CD8-positive, alpha-beta memory T cell (primary cell): ENCODE measurements around the gene GDPD1. TPM values are rescaled to one million over a fixed set of nuclear protein-coding genes. Genes with fewer than 3 reads are reported as not detected.
A peak's percentile ranks its signal among the peaks of the same experiment; 100 is the strongest.
"Not testable (repeated sequence)": the region's sequence is repeated elsewhere in the genome, so short reads cannot be mapped to it uniquely, and the experiment has no call there.

ENCODE experiments used
- CTCF ChIA-PET: fragments of 350-600 bp; sonication (Branson Sonifier 250); formaldehyde crosslinking; loops from one replicate; lab custom pipeline; 2021; ENCODE audit warnings: antibody characterized with exemption; lab: Charles Lee
- POLR2A ChIA-PET: fragments of 350-600 bp; sonication (Branson Sonifier 250); formaldehyde crosslinking; loops from one replicate; lab custom pipeline; 2021; ENCODE audit warnings: antibody characterized with exemption; lab: Charles Lee
- DNase-seq, 5 donors: peaks; one replicate each; pipeline versions ENCODE4 v3.0.0 to v3.0.0-alpha.2; 2020 to 2022; ENCODE audit warnings: mixed read lengths in 1 of 5
- H3K27ac ChIP-seq: one replicate; pipeline ENCODE4 v1.7.0; 2013; ENCODE audit warnings: low read depth, mild to moderate bottlenecking, low read length, moderate library complexity
- H3K27me3 ChIP-seq: 2 replicates; pipeline ENCODE4 v1.7.0; 2013; ENCODE audit warnings: low read length, mild to moderate bottlenecking; ENCODE audit not compliant: insufficient read depth, poor library complexity, severe bottlenecking
- H3K36me3 ChIP-seq: 2 replicates; pipeline ENCODE4 v1.7.0; 2013; ENCODE audit warnings: mild to moderate bottlenecking, low read length, moderate library complexity; ENCODE audit not compliant: insufficient read depth
- H3K4me1 ChIP-seq: 2 replicates; pipeline ENCODE4 v1.7.0; 2013; ENCODE audit warnings: mild to moderate bottlenecking, low read length, moderate library complexity; ENCODE audit not compliant: insufficient read depth
- H3K4me3 ChIP-seq: 2 replicates; pipeline ENCODE4 v1.7.0; 2013; ENCODE audit warnings: mild to moderate bottlenecking, low read length
- H3K9me3 ChIP-seq: 2 replicates; pipeline ENCODE4 v1.7.0; 2013; ENCODE audit warnings: mild to moderate bottlenecking, low read length
- H3K27ac Mint-ChIP-seq, 8 donors: one replicate each; pipeline ENCODE4 v1.8.0; 2020 to 2021; ENCODE audit warnings: mixed read lengths in 8 of 8, mild to moderate bottlenecking in 6 of 8, inconsistent platforms in 3 of 8, moderate library complexity in 3 of 8
- H3K27me3 Mint-ChIP-seq, 2 donors: one replicate each; pipeline ENCODE4 v1.8.0; 2020 to 2021; ENCODE audit warnings: mixed read lengths in 2 of 2, mild to moderate bottlenecking in 1 of 2, moderate library complexity in 1 of 2
- H3K36me3 Mint-ChIP-seq, 3 donors: one replicate each; pipeline ENCODE4 v1.8.0; 2020 to 2021; ENCODE audit warnings: mixed read lengths in 3 of 3, inconsistent platforms in 1 of 3, mild to moderate bottlenecking in 1 of 3
- H3K4me1 Mint-ChIP-seq, 3 donors: one replicate each; pipeline ENCODE4 v1.8.0; 2020 to 2021; ENCODE audit warnings: mixed read lengths in 3 of 3, inconsistent platforms in 1 of 3, mild to moderate bottlenecking in 1 of 3
- H3K4me3 Mint-ChIP-seq, 7 donors: one replicate each; pipeline ENCODE4 v1.8.0; 2020 to 2021; ENCODE audit warnings: mixed read lengths in 7 of 7, mild to moderate bottlenecking in 6 of 7, moderate library complexity in 4 of 7, inconsistent platforms in 2 of 7
- H3K9me3 Mint-ChIP-seq, 5 donors: one replicate each; pipeline ENCODE4 v1.8.0; 2020 to 2022; ENCODE audit warnings: mixed read lengths in 5 of 5, mild to moderate bottlenecking in 3 of 5, moderate library complexity in 2 of 5, inconsistent platforms in 1 of 5
- polyA plus RNA-seq: library from polyadenylated mRNA; unstranded; fragments of 300-500 nt; fragmentation: Illumina TruSeq; gene quantifications from one replicate; pipeline ENCODE4 v1.2.3, GENCODE V29; 2021
- total RNA-seq, 2 experiments: library from RNA; stranded (reverse); gene quantifications; one replicate each; pipeline ENCODE4 v1.2.3, GENCODE V29; 2021

GDPD1 gene
- total and polyA plus RNA-seq, 3 experiments from 2014 or later: 2.1 to 2.6 (median 2.3) TPM

- H3K9me3 Mint-ChIP-seq: peaks cover 0 to 3% (median 0%) of the 10 kb centered on the region in 5 donors
- H3K27ac Mint-ChIP-seq: no peak overlapping the region
- no peak for DNase-seq
- Histone ChIP-seq H3K27me3 (no peaks in the 10 kb centered on the region), H3K4me3 (no peak overlapping the region), H3K4me1 (no peaks in the 10 kb centered on the region), H3K9me3 (no peaks in the 10 kb centered on the region), H3K27ac (no peak overlapping the region), H3K36me3 (no peaks in the 10 kb centered on the region)
- ChIA-PET CTCF (interaction anchor here (1.5 kb wide), 1 partner anchor 12 kb away, joined by 3 read pairs; no protein-coding TSS in a partner anchor), POLR2A (no interaction called here)
- H3K27me3 Mint-ChIP-seq: peaks cover 7 to 8% of the 10 kb centered on the region in 2 donors
- no peak overlapping the region for H3K4me3 Mint-ChIP-seq
- H3K4me1 Mint-ChIP-seq: no peaks in the 10 kb centered on the region
- no peaks in the 10 kb centered on the region for H3K36me3 Mint-ChIP-seq
Observed at GRCh38 chr17:59299400-59300092, 79.2 kb downstream of the GDPD1 start.

GRCh38 chr17:59300941-59301340, 80.6 kb downstream of the GDPD1 start:
- Histone ChIP-seq H3K27ac (no peak overlapping the region), H3K9me3 (no peaks in the 10 kb centered on the region), H3K36me3 (no peaks in the 10 kb centered on the region), H3K27me3 (no peaks in the 10 kb centered on the region), H3K4me1 (no peaks in the 10 kb centered on the region), H3K4me3 (no peak overlapping the region)
- Mint-ChIP-seq H3K4me3 (no peak overlapping the region), H3K4me1 (no peaks in the 10 kb centered on the region), H3K27ac (no peak overlapping the region), H3K9me3 (peaks cover 0 to 3% (median 0%) of the 10 kb centered on the region in 5 donors), H3K36me3 (no peaks in the 10 kb centered on the region), H3K27me3 (peaks cover 8 to 13% of the 10 kb centered on the region in 2 donors)
- POLR2A ChIA-PET: no interaction called here
- DNase-seq: no peak
- CTCF ChIA-PET: no interaction called here

GRCh38 chr17:59304811-59305210, 84.5 kb downstream of the GDPD1 start:
- H3K4me3 ChIP-seq: no peak overlapping the region
- peaks cover 0 to 3% (median 0%) of the 10 kb centered on the region in 5 donors for H3K9me3 Mint-ChIP-seq
- no peak for DNase-seq
- H3K27me3 Mint-ChIP-seq: peaks cover 8 to 12% of the 10 kb centered on the region in 2 donors
- H3K36me3 ChIP-seq: no peaks in the 10 kb centered on the region
- no peak overlapping the region for H3K27ac Mint-ChIP-seq
- H3K4me1 ChIP-seq: no peaks in the 10 kb centered on the region
- no peak overlapping the region for H3K27ac ChIP-seq
- H3K36me3 Mint-ChIP-seq: no peaks in the 10 kb centered on the region
- H3K9me3 ChIP-seq: no peaks in the 10 kb centered on the region
- H3K4me3 Mint-ChIP-seq: no peak overlapping the region
- H3K27me3 ChIP-seq: no peaks in the 10 kb centered on the region
- CTCF ChIA-PET: no interaction called here
- POLR2A ChIA-PET: interaction anchor here (0.6 kb wide), 1 partner anchor 24 kb away, joined by 7 read pairs; no protein-coding TSS in a partner anchor
- no peaks in the 10 kb centered on the region for H3K4me1 Mint-ChIP-seq

- Histone ChIP-seq H3K27ac (no peak overlapping the region), H3K4me1 (no peaks in the 10 kb centered on the region), H3K9me3 (no peaks in the 10 kb centered on the region), H3K36me3 (no peaks in the 10 kb centered on the region), H3K4me3 (no peak overlapping the region), H3K27me3 (no peaks in the 10 kb centered on the region)
- H3K36me3 Mint-ChIP-seq: no peaks in the 10 kb centered on the region
- no peaks in the 10 kb centered on the region for H3K9me3 Mint-ChIP-seq
- no peak for DNase-seq
- H3K4me3 Mint-ChIP-seq: no peak overlapping the region
- POLR2A ChIA-PET: no interaction called here
- H3K27ac Mint-ChIP-seq: no peak overlapping the region
- CTCF ChIA-PET: interaction anchor here (0.9 to 9.8 kb wide), 13 partner anchors 10 to 309 kb away, joined by 3 to 175 read pairs (median 6); no protein-coding TSS in a partner anchor
- H3K4me1 Mint-ChIP-seq: peaks cover 0 to 6% (median 0%) of the 10 kb centered on the region in 3 donors
- peaks cover 2 to 4% of the 10 kb centered on the region in 2 donors for H3K27me3 Mint-ChIP-seq
Observed at GRCh38 chr17:59310263-59310920, 90.1 kb downstream of the GDPD1 start.

- H3K36me3 Mint-ChIP-seq: no peaks in the 10 kb centered on the region
- no peaks in the 10 kb centered on the region for H3K9me3 ChIP-seq
- H3K27me3 Mint-ChIP-seq: peaks cover 0 to 3% of the 10 kb centered on the region in 2 donors
- H3K4me1 Mint-ChIP-seq: peaks cover 0 to 6% (median 0%) of the 10 kb centered on the region in 3 donors
- H3K4me1 ChIP-seq: no peaks in the 10 kb centered on the region
- H3K4me3 Mint-ChIP-seq: no peak overlapping the region
- no peak overlapping the region for H3K27ac Mint-ChIP-seq
- H3K27me3 ChIP-seq: no peaks in the 10 kb centered on the region
- peak in 3 of 5 donors; percentile 51 to 64 (median 51) for DNase-seq
- no peaks in the 10 kb centered on the region for H3K9me3 Mint-ChIP-seq
- no peak overlapping the region for H3K27ac ChIP-seq
- H3K4me3 ChIP-seq: no peak overlapping the region
- ChIA-PET CTCF (interaction anchor here (0.7 to 9.8 kb wide), 14 partner anchors 10 to 308 kb away, joined by 3 to 175 read pairs (median 5); no protein-coding TSS in a partner anchor), POLR2A (no interaction called here)
- no peaks in the 10 kb centered on the region for H3K36me3 ChIP-seq
Observed at GRCh38 chr17:59311051-59311468, 90.7 kb downstream of the GDPD1 start.

GRCh38 chr17:59311521-59311920, 91.2 kb downstream of the GDPD1 start:
- CTCF ChIA-PET: interaction anchor here (0.7 to 9.8 kb wide), 11 partner anchors 9 to 308 kb away, joined by 3 to 175 read pairs (median 7); no protein-coding TSS in a partner anchor
- H3K27ac ChIP-seq, H3K36me3 ChIP-seq, H3K4me1 ChIP-seq, H3K27ac Mint-ChIP-seq, H3K36me3 Mint-ChIP-seq, H3K4me3 Mint-ChIP-seq, H3K9me3 Mint-ChIP-seq, H3K4me1 Mint-ChIP-seq, POLR2A ChIA-PET, H3K9me3 ChIP-seq, DNase-seq, H3K27me3 Mint-ChIP-seq, H3K4me3 ChIP-seq, H3K27me3 ChIP-seq: not testable (repeated sequence)

GRCh38 chr17:59315866-59316265, 95.6 kb downstream of the GDPD1 start:
- Mint-ChIP-seq H3K9me3 (no peaks in the 10 kb centered on the region), H3K4me1 (peaks cover 0 to 4% (median 0%) of the 10 kb centered on the region in 3 donors), H3K27me3 (no peaks in the 10 kb centered on the region), H3K27ac (no peak overlapping the region), H3K36me3 (no peaks in the 10 kb centered on the region), H3K4me3 (no peak overlapping the region)
- Histone ChIP-seq H3K4me3 (no peak overlapping the region), H3K27ac (no peak overlapping the region), H3K9me3 (no peaks in the 10 kb centered on the region), H3K36me3 (no peaks in the 10 kb centered on the region), H3K27me3 (no peaks in the 10 kb centered on the region), H3K4me1 (no peaks in the 10 kb centered on the region)
- POLR2A ChIA-PET: no interaction called here
- CTCF ChIA-PET: interaction anchor here (0.8 to 9.8 kb wide), 7 partner anchors 10 to 124 kb away, joined by 3 to 175 read pairs (median 5); partner anchors contain the start of gene YPEL2
- DNase-seq: no peak
